Purkinje cell (primary cell): Measurements from ENCODE around the gene NDUFA6. TPM values are rescaled to one million over a fixed set of nuclear protein-coding genes. Genes with fewer than 3 reads are reported as not detected.

ENCODE experiments used
- polyA plus RNA-seq: library from polyadenylated mRNA; unstranded; fragments of >200 nt; fragmentation: Nextera tagmentation; gene quantifications from 2 replicates; pipeline ENCODE4 v1.2.1, GENCODE V29; 2014

The NDUFA6 gene
- 552 and 644 TPM in 2 replicates for polyA plus RNA-seq

GRCh38 chr22:42090596-42091454 lies at the start of gene NDUFA6:
NDUFA6 (minus strand) TSS chr22:42090772; CDS start chr22:42090744, 28 bp downstream.

GRCh38 chr22:42130639-42131431 lies 40.3 kb upstream of the NDUFA6 start, which contains the start of gene CYP2D6:
CYP2D6 (minus strand) TSS chr22:42130810; CDS start chr22:42130791, 19 bp downstream.

GRCh38 chr22:42079319-42080251 lies 11.0 kb downstream of the NDUFA6 start, which contains the start of gene SMDT1:
SMDT1 (plus strand) TSS chr22:42079700; CDS start chr22:42079769, 69 bp downstream.

GRCh38 chr22:42074132-42074811 lies 16.3 kb downstream of the NDUFA6 start, which contains the start of gene PHETA2:
PHETA2 (plus strand) TSS chr22:42074248; CDS start chr22:42077294, 3,046 bp downstream.

GRCh38 chr22:42070517-42071422 lies 19.8 kb downstream of the NDUFA6 start, which contains the start of gene NAGA:
NAGA (minus strand) TSS chr22:42070812; CDS start chr22:42070297, 515 bp downstream.

Other genes with a start within 250 kb of the NDUFA6 start
- gene SHISA8, start 175.7 kb downstream of the NDUFA6 start, polyA plus RNA-seq: not detected in 2 replicates
- gene TNFRSF13C, start 164.0 kb downstream of the NDUFA6 start, polyA plus RNA-seq: not detected in 2 replicates
- 1.5 and 3.4 TPM in 2 replicates for gene CENPM, start 143.6 kb downstream of the NDUFA6 start, polyA plus RNA-seq
- 31.4 and 45.8 TPM in 2 replicates for gene SEPTIN3, start 121.3 kb downstream of the NDUFA6 start, polyA plus RNA-seq
- gene WBP2NL, start 92.0 kb downstream of the NDUFA6 start, polyA plus RNA-seq: 1.1 TPM in 1 of 2 replicates, not detected in the other
- gene NAGA, start 20.0 kb downstream of the NDUFA6 start, polyA plus RNA-seq: 1.5 and 2.5 TPM in 2 replicates
- not detected in 2 replicates for gene PHETA2, start 16.5 kb downstream of the NDUFA6 start, polyA plus RNA-seq
- 146 and 149 TPM in 2 replicates for gene SMDT1, start 11.1 kb downstream of the NDUFA6 start, polyA plus RNA-seq
- gene CYP2D6, start 40.0 kb upstream of the NDUFA6 start, polyA plus RNA-seq: 1.4 and 1.8 TPM in 2 replicates
- 3.1 and 4.0 TPM in 2 replicates for gene TCF20, start 179.9 kb upstream of the NDUFA6 start, polyA plus RNA-seq